H1 (cell line): ENCODE measurements around the gene RIT2. TPM values are rescaled to one million over a fixed set of nuclear protein-coding genes. Genes with fewer than 3 reads are reported as not detected.

Source experiments
- BACH1 ChIP-seq: IDR thresholded peaks from 2 replicates; pipeline ENCODE4 v1.6.1; 2012; ENCODE audit warnings: low read length, improper control_type of control experiment
- HDAC2 ChIP-seq, 2 experiments: fragments of 300-600 bp in 1 of 2; sonication (generic) in 1 of 2; IDR thresholded peaks; 2 replicates each; pipeline ENCODE4 v1.6.1; 2011 to 2012; ENCODE audit warnings: low read depth in 2 of 2, low read length in 2 of 2, mild to moderate bottlenecking in 2 of 2, moderate library complexity in 2 of 2, borderline replicate concordance in 1 of 2, inconsistent platforms in 1 of 2
- POLR2A ChIP-seq, 2 experiments: IDR thresholded peaks; 1 replicate in 1 of 2; 2 replicates in 1 of 2; pipeline ENCODE4 v1.6.1; 2011; ENCODE audit warnings: low read depth in 2 of 2, low read length in 2 of 2, mild to moderate bottlenecking in 2 of 2; ENCODE audit errors: control extremely low read depth in 1 of 2
- POLR2AphosphoS5 ChIP-seq: IDR thresholded peaks from 2 replicates; pipeline ENCODE4 v1.6.1; 2011; ENCODE audit warnings: low read depth, low read length
- RAD21 ChIP-seq, 2 experiments: IDR thresholded peaks in 1 of 2; conservative IDR thresholded peaks in 1 of 2; 2 replicates each; pipeline ENCODE4 v1.6.1; 2011; ENCODE audit warnings: low read depth in 2 of 2, low read length in 2 of 2, improper control_type of control experiment in 1 of 2, inconsistent platforms in 1 of 2, mild to moderate bottlenecking in 1 of 2, moderate library complexity in 1 of 2
- polyA plus RNA-seq, 7 experiments: library from polyadenylated mRNA; depleted of rRNA in 3 of 7; stranded (reverse) in 5 of 7; unstranded in 2 of 7; fragments of >200 nt in 5 of 7; fragments of 200-250 nt in 2 of 7; gene quantifications; 1 replicate in 5 of 7; 2 replicates in 1 of 7; 4 replicates in 1 of 7; pipeline versions ENCODE4 v1.2.1 to v1.2.3, GENCODE V29; 2011 to 2013; ENCODE audit warnings: missing spikeins in 2 of 7, mixed read lengths in 2 of 7
- total RNA-seq: library from RNA; stranded (reverse); fragmentation: NEBNext Ultra II Directional; extraction: Animal tissue kit (Norgen Biotek cat#: 25700); gene quantifications from 2 replicates; pipeline ENCODE4 v1.2.1, GENCODE V29; 2021
- TF ChIP-seq, protein P1 (sequence below): fragments of 300-600 bp; sonication (generic); IDR thresholded peaks from 2 replicates; pipeline ENCODE4 v1.7.1; 2012; ENCODE audit warnings: low read length, moderate library complexity, mild to moderate bottlenecking, inconsistent platforms; ENCODE audit not compliant: insufficient replicate concordance

The RIT2 gene
- total and polyA plus RNA-seq, 2 of the 8 experiments (the other 6 are each of a cell fraction or from before 2014, with no cell fraction given) = 0.67 to 3.2 TPM

DNA sequence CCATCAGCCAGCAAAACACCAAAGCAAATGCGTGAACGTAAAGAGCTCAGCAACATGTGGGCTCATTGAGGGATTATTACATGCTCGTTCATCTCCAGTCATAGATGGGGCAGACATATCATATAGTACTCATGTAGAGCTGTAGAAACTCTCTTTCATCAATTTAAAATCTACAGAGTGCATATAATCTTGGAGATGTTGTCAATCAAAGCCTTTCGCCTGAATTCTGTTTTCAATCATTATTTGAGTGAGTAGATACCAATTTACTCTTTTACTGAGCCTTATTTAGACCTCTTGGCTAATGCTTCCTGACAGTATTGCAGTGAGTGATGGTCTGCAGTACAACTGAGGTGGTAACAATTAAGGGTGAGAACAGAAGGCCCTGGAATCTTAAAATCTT lies 7.0 kb downstream of the RIT2 start (continued):
- TF ChIP-seq, protein P1, sequence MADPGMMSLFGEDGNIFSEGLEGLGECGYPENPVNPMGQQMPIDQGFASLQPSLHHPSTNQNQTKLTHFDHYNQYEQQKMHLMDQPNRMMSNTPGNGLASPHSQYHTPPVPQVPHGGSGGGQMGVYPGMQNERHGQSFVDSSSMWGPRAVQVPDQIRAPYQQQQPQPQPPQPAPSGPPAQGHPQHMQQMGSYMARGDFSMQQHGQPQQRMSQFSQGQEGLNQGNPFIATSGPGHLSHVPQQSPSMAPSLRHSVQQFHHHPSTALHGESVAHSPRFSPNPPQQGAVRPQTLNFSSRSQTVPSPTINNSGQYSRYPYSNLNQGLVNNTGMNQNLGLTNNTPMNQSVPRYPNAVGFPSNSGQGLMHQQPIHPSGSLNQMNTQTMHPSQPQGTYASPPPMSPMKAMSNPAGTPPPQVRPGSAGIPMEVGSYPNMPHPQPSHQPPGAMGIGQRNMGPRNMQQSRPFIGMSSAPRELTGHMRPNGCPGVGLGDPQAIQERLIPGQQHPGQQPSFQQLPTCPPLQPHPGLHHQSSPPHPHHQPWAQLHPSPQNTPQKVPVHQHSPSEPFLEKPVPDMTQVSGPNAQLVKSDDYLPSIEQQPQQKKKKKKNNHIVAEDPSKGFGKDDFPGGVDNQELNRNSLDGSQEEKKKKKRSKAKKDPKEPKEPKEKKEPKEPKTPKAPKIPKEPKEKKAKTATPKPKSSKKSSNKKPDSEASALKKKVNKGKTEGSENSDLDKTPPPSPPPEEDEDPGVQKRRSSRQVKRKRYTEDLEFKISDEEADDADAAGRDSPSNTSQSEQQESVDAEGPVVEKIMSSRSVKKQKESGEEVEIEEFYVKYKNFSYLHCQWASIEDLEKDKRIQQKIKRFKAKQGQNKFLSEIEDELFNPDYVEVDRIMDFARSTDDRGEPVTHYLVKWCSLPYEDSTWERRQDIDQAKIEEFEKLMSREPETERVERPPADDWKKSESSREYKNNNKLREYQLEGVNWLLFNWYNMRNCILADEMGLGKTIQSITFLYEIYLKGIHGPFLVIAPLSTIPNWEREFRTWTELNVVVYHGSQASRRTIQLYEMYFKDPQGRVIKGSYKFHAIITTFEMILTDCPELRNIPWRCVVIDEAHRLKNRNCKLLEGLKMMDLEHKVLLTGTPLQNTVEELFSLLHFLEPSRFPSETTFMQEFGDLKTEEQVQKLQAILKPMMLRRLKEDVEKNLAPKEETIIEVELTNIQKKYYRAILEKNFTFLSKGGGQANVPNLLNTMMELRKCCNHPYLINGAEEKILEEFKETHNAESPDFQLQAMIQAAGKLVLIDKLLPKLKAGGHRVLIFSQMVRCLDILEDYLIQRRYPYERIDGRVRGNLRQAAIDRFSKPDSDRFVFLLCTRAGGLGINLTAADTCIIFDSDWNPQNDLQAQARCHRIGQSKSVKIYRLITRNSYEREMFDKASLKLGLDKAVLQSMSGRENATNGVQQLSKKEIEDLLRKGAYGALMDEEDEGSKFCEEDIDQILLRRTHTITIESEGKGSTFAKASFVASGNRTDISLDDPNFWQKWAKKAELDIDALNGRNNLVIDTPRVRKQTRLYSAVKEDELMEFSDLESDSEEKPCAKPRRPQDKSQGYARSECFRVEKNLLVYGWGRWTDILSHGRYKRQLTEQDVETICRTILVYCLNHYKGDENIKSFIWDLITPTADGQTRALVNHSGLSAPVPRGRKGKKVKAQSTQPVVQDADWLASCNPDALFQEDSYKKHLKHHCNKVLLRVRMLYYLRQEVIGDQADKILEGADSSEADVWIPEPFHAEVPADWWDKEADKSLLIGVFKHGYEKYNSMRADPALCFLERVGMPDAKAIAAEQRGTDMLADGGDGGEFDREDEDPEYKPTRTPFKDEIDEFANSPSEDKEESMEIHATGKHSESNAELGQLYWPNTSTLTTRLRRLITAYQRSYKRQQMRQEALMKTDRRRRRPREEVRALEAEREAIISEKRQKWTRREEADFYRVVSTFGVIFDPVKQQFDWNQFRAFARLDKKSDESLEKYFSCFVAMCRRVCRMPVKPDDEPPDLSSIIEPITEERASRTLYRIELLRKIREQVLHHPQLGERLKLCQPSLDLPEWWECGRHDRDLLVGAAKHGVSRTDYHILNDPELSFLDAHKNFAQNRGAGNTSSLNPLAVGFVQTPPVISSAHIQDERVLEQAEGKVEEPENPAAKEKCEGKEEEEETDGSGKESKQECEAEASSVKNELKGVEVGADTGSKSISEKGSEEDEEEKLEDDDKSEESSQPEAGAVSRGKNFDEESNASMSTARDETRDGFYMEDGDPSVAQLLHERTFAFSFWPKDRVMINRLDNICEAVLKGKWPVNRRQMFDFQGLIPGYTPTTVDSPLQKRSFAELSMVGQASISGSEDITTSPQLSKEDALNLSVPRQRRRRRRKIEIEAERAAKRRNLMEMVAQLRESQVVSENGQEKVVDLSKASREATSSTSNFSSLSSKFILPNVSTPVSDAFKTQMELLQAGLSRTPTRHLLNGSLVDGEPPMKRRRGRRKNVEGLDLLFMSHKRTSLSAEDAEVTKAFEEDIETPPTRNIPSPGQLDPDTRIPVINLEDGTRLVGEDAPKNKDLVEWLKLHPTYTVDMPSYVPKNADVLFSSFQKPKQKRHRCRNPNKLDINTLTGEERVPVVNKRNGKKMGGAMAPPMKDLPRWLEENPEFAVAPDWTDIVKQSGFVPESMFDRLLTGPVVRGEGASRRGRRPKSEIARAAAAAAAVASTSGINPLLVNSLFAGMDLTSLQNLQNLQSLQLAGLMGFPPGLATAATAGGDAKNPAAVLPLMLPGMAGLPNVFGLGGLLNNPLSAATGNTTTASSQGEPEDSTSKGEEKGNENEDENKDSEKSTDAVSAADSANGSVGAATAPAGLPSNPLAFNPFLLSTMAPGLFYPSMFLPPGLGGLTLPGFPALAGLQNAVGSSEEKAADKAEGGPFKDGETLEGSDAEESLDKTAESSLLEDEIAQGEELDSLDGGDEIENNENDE = no peak
- no peak for TF ChIP-seq RAD21 (IDR thresholded peaks at IDR 0.05 in 1 of 2, conservative IDR thresholded peaks at IDR 0.05 in 1 of 2; ENCODE audit: low read depth in 2 of 2, low read length in 2 of 2)
- no peak for TF ChIP-seq BACH1
- no peak for TF ChIP-seq POLR2A (IDR thresholded peaks at IDR 0.05; ENCODE audit: control extremely low read depth in 1 of 2, low read depth in 2 of 2, low read length in 2 of 2)
- no peak for TF ChIP-seq HDAC2 (IDR thresholded peaks at IDR 0.05; ENCODE audit: borderline replicate concordance in 1 of 2, low read depth in 2 of 2, low read length in 2 of 2)
- TF ChIP-seq POLR2AphosphoS5 = no peak
